ENCODE measurements around the gene FOXJ1.

FOXJ1 gene

GRCh38 chr17:76097716-76098295, 43.2 kb downstream of the FOXJ1 start:
- no peak for FAIRE-seq
- TF ChIP-seq CTCF (IDR thresholded peaks at IDR 0.05; ENCODE audit: insufficient read depth, missing control alignments), result no peak

GRCh38 chr17:76095943-76096342, 45.1 kb downstream of the FOXJ1 start:
- no peak for FAIRE-seq
- DNase-seq (ENCODE audit: insufficient read length, low spot score), result no peak
- TF ChIP-seq CTCF (IDR thresholded peaks at IDR 0.05; ENCODE audit: insufficient read depth, missing control alignments), result no peak

More at GRCh38 chr17:76097716-76098295, 43.2 kb downstream of the FOXJ1 start:
- peak; percentile 2 for DNase-seq (ENCODE audit: insufficient read length, low spot score)

GRCh38 chr17:76094046-76094445, 47.0 kb downstream of the FOXJ1 start:
- DNase-seq (ENCODE audit: insufficient read length, low spot score) (peak; percentile 7), FAIRE-seq (no peak)
- TF ChIP-seq CTCF (IDR thresholded peaks at IDR 0.05; ENCODE audit: insufficient read depth, missing control alignments), result no peak

GRCh38 chr17:76092526-76093413, 48.3 kb downstream of the FOXJ1 start:
- no peak for TF ChIP-seq CTCF (IDR thresholded peaks at IDR 0.05; ENCODE audit: insufficient read depth, missing control alignments)
- FAIRE-seq (no peak), DNase-seq (ENCODE audit: insufficient read length, low spot score) (peak; percentile 7)

GRCh38 chr17:76091526-76092286, 49.3 kb downstream of the FOXJ1 start:
- FAIRE-seq (no peak), DNase-seq (ENCODE audit: insufficient read length, low spot score) (peak; percentile 5)
- TF ChIP-seq CTCF (IDR thresholded peaks at IDR 0.05; ENCODE audit: insufficient read depth, missing control alignments), result no peak

- no peak for FAIRE-seq
- TF ChIP-seq CTCF (IDR thresholded peaks at IDR 0.05; ENCODE audit: insufficient read depth, missing control alignments), result no peak
- DNase-seq (ENCODE audit: insufficient read length, low spot score), result peak; percentile 2
Measured at GRCh38 chr17:76090517-76091129, 50.4 kb downstream of the FOXJ1 start.
